ENCODE results near the gene PLXDC2. TPM values are rescaled to one million over a fixed set of nuclear protein-coding genes. Genes with fewer than 3 reads are reported as not detected.

PLXDC2 gene
- total RNA-seq, 1 donor from 2014 or later: 0.86 TPM

DNA sequence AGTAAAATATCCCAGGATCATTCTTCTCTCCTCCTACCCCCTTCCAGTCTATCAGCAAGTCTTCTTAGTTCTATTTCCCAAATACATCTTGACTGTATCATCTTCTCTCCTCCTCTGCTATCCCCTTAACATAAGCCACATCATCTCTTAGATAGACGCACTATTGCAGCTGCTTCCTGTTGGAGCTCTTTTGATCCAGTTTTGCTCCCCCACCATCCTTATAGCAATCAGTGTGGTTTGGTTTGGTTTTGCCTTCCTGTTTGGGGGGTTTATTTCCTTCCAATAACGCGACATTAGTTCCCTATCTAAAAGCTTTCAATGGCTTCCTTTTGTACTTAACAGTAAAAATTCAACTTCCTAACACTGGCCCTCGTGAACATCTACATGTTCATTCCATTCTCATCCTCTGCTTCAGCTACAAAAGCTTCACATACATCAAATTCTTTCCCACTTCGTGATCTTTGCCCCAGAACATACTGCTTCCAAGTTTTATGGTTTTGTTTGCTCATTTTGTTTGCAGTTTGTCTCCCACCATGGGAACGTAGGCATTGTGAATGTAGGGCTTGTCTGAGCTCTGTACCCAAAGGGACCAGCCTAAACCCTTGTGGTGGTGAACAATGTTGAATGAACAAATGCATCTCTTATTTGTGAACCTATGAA is 33.7 kb upstream of the PLXDC2 start:
- no peak for DNase-seq (ENCODE audit: low read depth)
- H3K4me3 ChIP-seq (ENCODE audit: low read depth, low read length): no peak overlapping the region
- TF ChIP-seq, protein P1, sequence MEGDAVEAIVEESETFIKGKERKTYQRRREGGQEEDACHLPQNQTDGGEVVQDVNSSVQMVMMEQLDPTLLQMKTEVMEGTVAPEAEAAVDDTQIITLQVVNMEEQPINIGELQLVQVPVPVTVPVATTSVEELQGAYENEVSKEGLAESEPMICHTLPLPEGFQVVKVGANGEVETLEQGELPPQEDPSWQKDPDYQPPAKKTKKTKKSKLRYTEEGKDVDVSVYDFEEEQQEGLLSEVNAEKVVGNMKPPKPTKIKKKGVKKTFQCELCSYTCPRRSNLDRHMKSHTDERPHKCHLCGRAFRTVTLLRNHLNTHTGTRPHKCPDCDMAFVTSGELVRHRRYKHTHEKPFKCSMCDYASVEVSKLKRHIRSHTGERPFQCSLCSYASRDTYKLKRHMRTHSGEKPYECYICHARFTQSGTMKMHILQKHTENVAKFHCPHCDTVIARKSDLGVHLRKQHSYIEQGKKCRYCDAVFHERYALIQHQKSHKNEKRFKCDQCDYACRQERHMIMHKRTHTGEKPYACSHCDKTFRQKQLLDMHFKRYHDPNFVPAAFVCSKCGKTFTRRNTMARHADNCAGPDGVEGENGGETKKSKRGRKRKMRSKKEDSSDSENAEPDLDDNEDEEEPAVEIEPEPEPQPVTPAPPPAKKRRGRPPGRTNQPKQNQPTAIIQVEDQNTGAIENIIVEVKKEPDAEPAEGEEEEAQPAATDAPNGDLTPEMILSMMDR (conservative IDR thresholded peaks at IDR 0.05; ENCODE audit: low read depth, low read length): no peak

DNA sequence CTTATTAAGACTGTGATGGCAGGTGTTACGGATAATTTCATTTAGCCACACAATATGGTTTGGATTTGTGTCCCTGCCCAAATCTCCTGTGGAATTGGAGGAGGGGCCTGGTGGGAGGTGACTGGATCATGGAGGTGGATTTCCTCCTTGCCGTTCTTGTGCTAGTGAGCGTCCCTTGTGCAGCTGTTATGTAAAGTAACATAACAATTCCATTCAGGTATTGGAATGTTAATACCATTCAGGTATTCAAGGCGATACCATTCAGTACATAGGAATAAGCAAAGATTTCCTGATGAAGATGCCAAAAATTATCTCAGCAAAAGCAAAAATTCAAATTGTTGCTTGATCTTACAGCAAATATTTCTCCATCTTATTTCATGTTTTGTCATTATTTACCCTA is 32.5 kb upstream of the PLXDC2 start:
- no peak for DNase-seq (ENCODE audit: low read depth)
- H3K4me3 ChIP-seq (ENCODE audit: low read depth, low read length): no peak overlapping the region
- TF ChIP-seq, protein P1 (conservative IDR thresholded peaks at IDR 0.05; ENCODE audit: low read depth, low read length): no peak

DNA sequence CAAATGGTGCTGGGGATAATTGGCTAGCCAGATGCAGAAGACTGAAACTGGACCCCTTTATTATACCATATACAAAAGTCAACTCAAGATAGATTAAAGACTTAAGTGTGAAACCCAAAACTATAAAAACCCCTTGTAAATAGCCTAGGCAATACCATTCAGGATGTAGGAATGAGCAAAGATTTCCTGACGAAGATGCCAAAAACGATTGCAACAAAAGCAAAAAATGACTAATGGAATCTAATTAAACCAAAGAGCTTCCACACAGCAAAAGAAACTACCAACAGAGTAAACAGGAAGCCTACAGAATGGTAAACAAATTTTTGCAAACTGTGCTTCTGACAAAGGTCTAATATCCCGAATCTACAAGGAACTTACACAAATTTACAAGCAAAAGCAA is 30.9 kb upstream of the PLXDC2 start:
- TF ChIP-seq, protein P1 (conservative IDR thresholded peaks at IDR 0.05; ENCODE audit: low read depth, low read length): no peak
- DNase-seq (ENCODE audit: low read depth): no peak
- H3K4me3 ChIP-seq (ENCODE audit: low read depth, low read length): no peak overlapping the region

DNA sequence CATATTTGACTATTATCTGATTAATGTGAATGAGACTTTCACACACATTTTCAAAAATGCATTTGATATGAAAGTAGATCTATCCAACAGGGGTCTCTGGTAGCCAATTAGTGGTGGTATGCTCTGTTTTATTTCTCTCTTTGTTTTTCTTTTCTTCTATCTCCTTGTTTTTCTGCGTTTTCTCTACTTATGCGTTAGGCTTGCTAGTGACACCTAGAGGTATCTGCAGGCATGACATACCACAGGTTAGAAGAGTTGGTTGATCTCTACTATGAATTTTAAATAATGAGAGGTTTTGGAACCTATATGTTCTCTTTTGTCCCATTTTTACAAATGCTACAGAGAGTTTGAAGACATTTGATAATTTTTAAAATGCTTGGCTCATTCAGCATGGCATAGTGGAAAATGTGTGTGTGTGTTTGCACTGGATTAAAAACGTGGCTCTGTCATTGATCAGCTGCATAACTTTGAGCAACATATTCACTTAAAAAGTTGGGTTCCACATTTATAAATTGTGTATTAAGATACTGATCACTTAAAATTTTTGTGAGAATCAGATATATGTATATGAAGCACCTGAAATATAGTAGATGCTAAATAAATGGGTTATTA is 28.1 kb upstream of the PLXDC2 start:
- TF ChIP-seq, protein P1 (conservative IDR thresholded peaks at IDR 0.05; ENCODE audit: low read depth, low read length): peak; percentile 99
- H3K4me3 ChIP-seq (ENCODE audit: low read depth, low read length): no peak overlapping the region
- DNase-seq (ENCODE audit: low read depth): no peak

DNA sequence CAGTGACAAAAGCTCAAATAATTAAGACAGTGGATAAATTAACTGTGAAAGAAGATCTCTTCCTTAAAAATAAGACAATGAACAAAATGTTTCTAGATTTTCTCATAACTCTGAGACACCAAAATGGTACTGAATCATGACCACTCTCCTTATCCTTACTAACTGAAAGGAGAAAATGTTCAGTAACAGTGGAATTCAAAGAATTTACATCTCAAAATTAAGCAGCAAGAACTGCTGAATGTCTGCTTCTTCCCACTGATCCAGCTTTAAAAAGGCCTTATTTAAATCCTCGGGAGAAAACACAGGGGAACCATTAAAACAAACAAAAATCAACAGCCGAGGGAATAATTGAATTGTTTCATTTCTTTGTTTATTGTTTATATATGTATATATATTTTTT is 27.3 kb upstream of the PLXDC2 start:
- TF ChIP-seq, protein P1 (conservative IDR thresholded peaks at IDR 0.05; ENCODE audit: low read depth, low read length): no peak
- no peak for DNase-seq (ENCODE audit: low read depth)
- no peak overlapping the region for H3K4me3 ChIP-seq (ENCODE audit: low read depth, low read length)

DNA sequence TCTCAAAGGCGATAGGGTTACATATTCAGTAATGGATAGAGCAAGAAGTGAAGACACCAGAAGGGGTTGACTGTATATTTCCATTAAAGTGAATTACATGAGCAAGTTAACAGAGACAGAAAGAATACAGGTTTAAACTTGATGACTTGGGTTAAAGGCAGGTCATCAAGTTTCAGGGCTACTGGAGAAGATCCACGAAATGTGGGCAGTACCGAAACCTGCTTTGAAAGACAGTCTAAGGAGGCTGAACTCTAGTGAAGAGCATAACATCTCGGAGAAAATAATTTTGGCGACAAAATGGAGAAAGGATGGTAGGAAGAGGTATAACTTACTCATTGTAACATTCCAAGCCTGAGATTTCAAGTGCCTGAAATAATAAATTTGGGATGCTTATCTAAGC is 26.6 kb upstream of the PLXDC2 start:
- H3K4me3 ChIP-seq (ENCODE audit: low read depth, low read length): no peak overlapping the region
- DNase-seq (ENCODE audit: low read depth): no peak
- TF ChIP-seq, protein P1 (conservative IDR thresholded peaks at IDR 0.05; ENCODE audit: low read depth, low read length): no peak

DNA sequence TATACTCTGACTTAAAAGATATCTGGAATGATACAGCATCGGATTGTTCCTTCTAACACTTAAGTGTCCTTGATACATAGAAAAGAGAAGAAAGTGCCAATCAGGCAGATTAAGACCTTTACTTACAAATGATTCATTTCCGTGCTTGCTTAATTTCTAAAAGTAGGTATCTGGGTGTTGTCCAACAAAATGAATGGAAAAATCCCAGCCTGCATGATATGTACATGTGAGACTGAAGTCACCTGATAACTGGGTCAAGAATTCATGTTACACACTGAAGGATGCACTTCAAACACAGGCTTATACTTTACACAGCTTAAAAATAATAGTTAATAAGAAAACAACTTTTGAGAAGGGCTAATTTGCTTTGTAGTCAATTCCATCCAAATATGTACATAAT is 25.2 kb upstream of the PLXDC2 start:
- no peak overlapping the region for H3K4me3 ChIP-seq (ENCODE audit: low read depth, low read length)
- TF ChIP-seq, protein P1 (conservative IDR thresholded peaks at IDR 0.05; ENCODE audit: low read depth, low read length): no peak
- no peak for DNase-seq (ENCODE audit: low read depth)

Data from epithelial cell of proximal tubule (primary cell).